HUES48 (cell line): ENCODE measurements around the gene METTL5.
"Not testable (repeated sequence)": the region's sequence is repeated elsewhere in the genome, so short reads cannot be mapped to it uniquely, and the experiment has no call there.

Experiments
- H3K27ac ChIP-seq: one replicate; pipeline ENCODE4 v1.7.0; 2013; ENCODE audit warnings: low read depth, low read length, inconsistent platforms
- H3K27me3 ChIP-seq: 2 replicates; pipeline ENCODE4 v1.6.1; 2013; ENCODE audit warnings: mild to moderate bottlenecking, low read length; ENCODE audit not compliant: control insufficient read depth, insufficient read depth
- H3K36me3 ChIP-seq: 2 replicates; pipeline ENCODE4 v1.6.1; 2013; ENCODE audit warnings: low read length; ENCODE audit not compliant: control insufficient read depth, insufficient read depth
- H3K4me1 ChIP-seq: 2 replicates; pipeline ENCODE4 v1.6.1; 2013; ENCODE audit warnings: mild to moderate bottlenecking, low read length; ENCODE audit not compliant: control insufficient read depth, insufficient read depth
- H3K4me3 ChIP-seq: 2 replicates; pipeline ENCODE4 v1.5.1; 2013; ENCODE audit warnings: mild to moderate bottlenecking, low read depth, low read length
- H3K9ac ChIP-seq: 2 replicates; pipeline ENCODE4 v1.6.1; 2013; ENCODE audit warnings: mild to moderate bottlenecking, low read depth, low read length, moderate library complexity
- H3K9me3 ChIP-seq: 2 replicates; pipeline ENCODE4 v1.6.1; 2013; ENCODE audit warnings: low read length; ENCODE audit not compliant: control insufficient read depth, insufficient read depth

The METTL5 gene

DNA sequence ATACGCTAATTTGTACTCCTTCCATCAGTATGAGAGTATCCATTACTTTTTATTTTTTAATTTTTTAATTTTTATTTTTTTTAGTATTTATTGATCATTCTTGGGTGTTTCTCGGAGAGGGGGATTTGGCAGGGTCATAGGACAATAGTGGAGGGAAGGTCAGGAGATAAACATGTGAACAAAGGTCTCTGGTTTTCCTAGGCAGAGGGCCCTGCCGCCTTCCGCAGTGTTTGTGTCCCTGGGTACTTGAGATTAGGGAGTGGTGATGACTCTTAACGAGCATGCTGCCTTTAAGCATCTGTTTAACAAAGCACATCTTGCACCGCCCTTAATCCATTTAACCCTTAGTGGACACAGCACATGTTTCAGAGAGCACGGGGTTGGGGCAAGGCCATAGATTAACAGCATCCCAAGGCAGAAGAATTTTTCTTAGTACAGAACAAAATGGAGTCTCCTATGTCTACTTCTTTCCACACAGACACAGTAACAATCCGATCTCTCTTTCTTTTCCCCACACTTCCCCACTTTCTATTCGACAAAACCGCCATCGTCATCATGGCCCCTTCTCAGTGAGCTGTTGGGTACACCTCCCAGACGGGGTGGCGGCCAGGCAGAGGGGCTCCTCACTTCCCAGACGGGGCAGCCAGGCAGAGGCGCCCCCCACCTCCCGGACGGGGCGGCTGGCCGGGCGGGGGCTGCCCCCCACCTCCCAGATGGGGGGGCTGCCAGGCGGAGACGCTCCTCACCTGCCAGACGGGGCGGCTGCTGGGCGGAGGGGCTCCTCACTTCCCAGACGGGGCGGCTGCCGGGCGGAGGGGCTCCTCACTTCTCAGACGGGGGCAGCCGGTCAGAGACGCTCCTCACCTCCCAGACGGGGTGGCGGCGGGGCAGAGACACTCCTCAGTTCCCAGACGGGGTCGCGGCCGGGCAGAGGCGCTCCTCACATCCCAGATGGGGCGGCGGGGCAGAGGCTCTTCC is 30.9 kb upstream of the METTL5 start:
- not testable (repeated sequence) for H3K36me3 ChIP-seq, H3K4me3 ChIP-seq, H3K27me3 ChIP-seq, H3K9ac ChIP-seq, H3K27ac ChIP-seq, H3K4me1 ChIP-seq, H3K9me3 ChIP-seq

DNA sequence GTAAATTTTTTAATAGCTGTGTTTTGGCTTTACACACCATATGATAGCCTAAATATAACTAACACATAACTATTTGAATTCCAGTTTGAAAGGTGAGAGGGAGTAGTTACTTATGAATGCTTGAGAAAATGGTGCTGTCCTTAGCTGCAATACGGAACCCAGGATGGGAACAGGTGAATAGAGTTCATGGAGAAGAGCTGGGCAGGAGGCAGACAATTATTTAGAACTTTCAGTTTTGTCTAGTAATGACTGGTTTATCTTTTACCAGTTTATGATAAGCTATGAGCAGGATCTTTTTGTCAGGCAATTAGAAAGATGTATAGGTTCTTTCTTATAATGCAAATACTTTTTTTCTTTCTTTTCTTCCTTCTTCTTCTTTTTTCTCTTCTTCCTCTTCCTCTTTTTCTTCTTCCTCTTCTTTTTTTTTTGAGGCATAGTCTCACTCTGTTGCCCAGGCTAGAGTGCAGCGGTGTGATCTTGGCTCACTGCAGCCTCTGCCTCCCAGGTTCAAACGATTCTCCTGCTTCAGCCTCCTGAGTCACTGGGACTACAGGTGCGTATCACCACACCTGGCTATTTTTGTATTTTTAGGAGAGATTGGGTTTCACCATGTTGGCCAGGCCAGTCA is 28.4 kb upstream of the METTL5 start:
- no peaks in the 10 kb centered on the region for H3K4me1 ChIP-seq
- H3K9ac ChIP-seq: no peak overlapping the region
- no peaks in the 10 kb centered on the region for H3K9me3 ChIP-seq
- H3K27ac ChIP-seq: no peak overlapping the region
- no peaks in the 10 kb centered on the region for H3K27me3 ChIP-seq
- no peaks in the 10 kb centered on the region for H3K36me3 ChIP-seq
- H3K4me3 ChIP-seq: no peak overlapping the region

DNA sequence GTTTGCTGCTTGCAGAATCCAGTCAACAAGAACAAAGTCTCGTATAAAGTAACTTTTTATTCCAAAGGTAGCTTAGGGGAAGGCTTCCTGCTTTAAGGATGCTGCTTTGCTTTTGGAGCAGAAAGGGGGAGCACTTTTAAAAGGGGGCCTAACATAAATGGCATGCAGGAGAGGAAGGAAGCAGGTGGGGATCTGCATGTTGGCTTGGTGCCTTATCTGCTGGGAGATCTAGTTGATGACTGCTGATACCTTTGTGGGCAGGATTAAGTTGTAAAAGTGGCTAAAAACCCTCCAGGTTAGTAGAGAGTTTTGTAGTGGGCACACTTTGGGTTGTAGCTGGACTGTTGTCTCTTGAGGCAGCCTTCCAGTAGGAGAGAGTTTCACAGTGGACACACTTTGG is 25.0 kb upstream of the METTL5 start:
- Histone ChIP-seq H3K27me3 (no peaks in the 10 kb centered on the region), H3K27ac (no peak overlapping the region), H3K4me1 (no peaks in the 10 kb centered on the region), H3K36me3 (no peaks in the 10 kb centered on the region), H3K4me3 (no peak overlapping the region), H3K9me3 (no peaks in the 10 kb centered on the region), H3K9ac (no peak overlapping the region)

- H3K36me3 ChIP-seq, H3K9me3 ChIP-seq, H3K4me1 ChIP-seq, H3K4me3 ChIP-seq, H3K27ac ChIP-seq, H3K27me3 ChIP-seq, H3K9ac ChIP-seq: not testable (repeated sequence)
Measured at GRCh38 chr2:169848959-169849693, 24.4 kb upstream of the METTL5 start.

DNA sequence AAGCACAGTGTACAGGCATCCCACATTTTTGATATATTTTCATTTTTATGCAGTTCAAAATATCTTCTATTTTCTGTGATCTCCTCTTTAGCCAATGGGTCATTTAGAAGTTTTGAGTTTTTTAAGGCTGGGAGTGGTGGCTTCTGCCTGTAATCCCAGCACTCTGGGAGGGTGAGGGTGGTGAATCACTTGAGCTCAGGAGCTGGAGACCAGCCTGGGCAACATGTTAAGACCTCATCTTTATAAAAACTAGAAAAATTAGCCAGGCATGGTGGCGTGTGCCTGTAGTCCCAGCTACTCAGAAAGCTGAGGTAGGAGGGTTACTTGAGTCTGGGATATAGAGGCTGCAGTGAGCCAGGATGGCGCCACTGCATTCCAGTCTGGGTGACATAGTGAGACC is 20.3 kb upstream of the METTL5 start:
- Histone ChIP-seq H3K9me3 (no peaks in the 10 kb centered on the region), H3K36me3 (no peaks in the 10 kb centered on the region), H3K4me1 (no peaks in the 10 kb centered on the region), H3K27ac (no peak overlapping the region), H3K9ac (no peak overlapping the region), H3K27me3 (no peaks in the 10 kb centered on the region), H3K4me3 (no peak overlapping the region)

GRCh38 chr2:169841625-169842024 is 16.9 kb upstream of the METTL5 start:
- not testable (repeated sequence) for H3K4me1 ChIP-seq, H3K36me3 ChIP-seq, H3K4me3 ChIP-seq, H3K27ac ChIP-seq, H3K27me3 ChIP-seq, H3K9ac ChIP-seq, H3K9me3 ChIP-seq

- no peak overlapping the region for H3K9ac ChIP-seq
- H3K9me3 ChIP-seq: no peaks in the 10 kb centered on the region
- no peaks in the 10 kb centered on the region for H3K27me3 ChIP-seq
- no peaks in the 10 kb centered on the region for H3K36me3 ChIP-seq
- no peaks in the 10 kb centered on the region for H3K4me1 ChIP-seq
- H3K27ac ChIP-seq: no peak overlapping the region
- H3K4me3 ChIP-seq: no peak overlapping the region
Measured at GRCh38 chr2:169840747-169841142, 16.0 kb upstream of the METTL5 start.

DNA sequence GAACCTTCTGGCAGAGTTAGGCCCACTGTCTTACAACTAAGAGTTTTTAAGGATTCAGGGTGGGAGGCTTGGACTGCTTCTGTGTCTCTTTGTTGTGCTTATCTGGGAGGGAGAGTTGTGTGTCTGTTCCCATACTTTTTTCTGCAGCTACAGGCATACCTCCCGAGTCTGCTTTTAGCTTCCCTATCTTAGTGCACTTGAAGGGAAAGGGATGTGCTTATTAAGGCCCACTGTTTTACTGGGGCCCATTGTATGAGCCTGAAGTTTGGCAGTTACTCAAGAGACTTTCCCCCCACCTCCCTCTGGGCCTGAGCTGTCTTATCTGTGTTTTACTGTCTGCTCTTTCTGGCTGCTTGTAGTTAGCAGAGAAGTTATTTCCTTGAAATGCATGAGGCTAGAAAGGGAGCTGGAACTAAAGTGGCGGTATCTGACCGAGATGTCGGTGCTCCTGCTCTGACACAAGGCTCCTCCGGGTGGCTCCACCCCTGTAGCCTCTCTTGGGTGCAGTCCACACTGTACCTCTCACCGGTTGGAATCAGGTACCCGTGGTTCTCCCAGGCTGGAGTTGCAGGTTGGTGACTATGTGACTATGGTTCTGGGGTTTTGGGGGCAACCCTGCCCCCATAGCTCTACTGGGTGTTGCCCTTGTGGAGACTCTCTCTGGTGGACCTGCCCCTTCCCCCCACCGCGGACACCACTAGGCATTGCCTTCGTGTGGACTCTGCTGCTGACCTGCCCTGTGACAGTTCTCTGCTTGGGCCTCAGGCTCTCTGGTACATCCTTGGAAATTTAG is 15.4 kb upstream of the METTL5 start:
- H3K4me3 ChIP-seq: no peak overlapping the region
- H3K9me3 ChIP-seq: no peaks in the 10 kb centered on the region
- H3K27me3 ChIP-seq: no peaks in the 10 kb centered on the region
- H3K36me3 ChIP-seq: no peaks in the 10 kb centered on the region
- H3K4me1 ChIP-seq: no peaks in the 10 kb centered on the region
- H3K27ac ChIP-seq: no peak overlapping the region
- H3K9ac ChIP-seq: no peak overlapping the region

- H3K27ac ChIP-seq: no peak overlapping the region
- no peaks in the 10 kb centered on the region for H3K4me1 ChIP-seq
- H3K9me3 ChIP-seq: no peaks in the 10 kb centered on the region
- no peaks in the 10 kb centered on the region for H3K27me3 ChIP-seq
- H3K36me3 ChIP-seq: no peaks in the 10 kb centered on the region
- H3K4me3 ChIP-seq: no peak overlapping the region
- no peak overlapping the region for H3K9ac ChIP-seq
Measured at GRCh38 chr2:169838743-169839489, 14.2 kb upstream of the METTL5 start.

GRCh38 chr2:169834401-169834800 is 9.7 kb upstream of the METTL5 start:
- Histone ChIP-seq H3K9ac (no peak overlapping the region), H3K4me3 (no peak overlapping the region), H3K36me3 (0 out of 2 replicates have a peak, but pooled peaks cover 2% of the 10 kb centered on the region), H3K27ac (no peak overlapping the region), H3K4me1 (no peaks in the 10 kb centered on the region), H3K27me3 (no peaks in the 10 kb centered on the region), H3K9me3 (no peaks in the 10 kb centered on the region)
